HEK293 (cell line): Measurements from ENCODE around the gene UBASH3B.

ENCODE experiments used
- BCL11B ChIP-seq: fragments of 450-650 bp; formaldehyde crosslinking; IDR thresholded peaks from 2 replicates; pipeline ENCODE4 v1.5.1; 2016; ENCODE audit warnings: low read depth, missing biosample characterization, missing genetic modification characterization
- CTCF ChIP-seq: fragments of 450-650 bp; formaldehyde crosslinking; IDR thresholded peaks from 2 replicates; pipeline ENCODE4 v1.5.1; 2016; ENCODE audit warnings: missing biosample characterization, missing genetic modification characterization

GRCh38 chr11:122705396-122705795 is 49.9 kb downstream of the UBASH3B start:
- no peak for TF ChIP-seq CTCF
- no peak for TF ChIP-seq BCL11B (tag by site-specific recombination)
